Kidney glomerular epithelial cell (primary cell): ENCODE data around the gene ATP2A3.
"Not testable (repeated sequence)": the region's sequence is repeated elsewhere in the genome, so short reads cannot be mapped to it uniquely, and the experiment has no call there.

Source experiments
- DNase-seq: peaks from one replicate; lab custom pipeline; 2025; lab: John Stamatoyannopoulos, UW

Gene ATP2A3

GRCh38 chr17:3991699-3992098, 27.5 kb upstream of the ATP2A3 start:
- not testable (repeated sequence) for DNase-seq

- DNase-seq, result no peak
These were observed 26.3 kb upstream of the ATP2A3 start for GRCh38 chr17:3990386-3991127.

DNA sequence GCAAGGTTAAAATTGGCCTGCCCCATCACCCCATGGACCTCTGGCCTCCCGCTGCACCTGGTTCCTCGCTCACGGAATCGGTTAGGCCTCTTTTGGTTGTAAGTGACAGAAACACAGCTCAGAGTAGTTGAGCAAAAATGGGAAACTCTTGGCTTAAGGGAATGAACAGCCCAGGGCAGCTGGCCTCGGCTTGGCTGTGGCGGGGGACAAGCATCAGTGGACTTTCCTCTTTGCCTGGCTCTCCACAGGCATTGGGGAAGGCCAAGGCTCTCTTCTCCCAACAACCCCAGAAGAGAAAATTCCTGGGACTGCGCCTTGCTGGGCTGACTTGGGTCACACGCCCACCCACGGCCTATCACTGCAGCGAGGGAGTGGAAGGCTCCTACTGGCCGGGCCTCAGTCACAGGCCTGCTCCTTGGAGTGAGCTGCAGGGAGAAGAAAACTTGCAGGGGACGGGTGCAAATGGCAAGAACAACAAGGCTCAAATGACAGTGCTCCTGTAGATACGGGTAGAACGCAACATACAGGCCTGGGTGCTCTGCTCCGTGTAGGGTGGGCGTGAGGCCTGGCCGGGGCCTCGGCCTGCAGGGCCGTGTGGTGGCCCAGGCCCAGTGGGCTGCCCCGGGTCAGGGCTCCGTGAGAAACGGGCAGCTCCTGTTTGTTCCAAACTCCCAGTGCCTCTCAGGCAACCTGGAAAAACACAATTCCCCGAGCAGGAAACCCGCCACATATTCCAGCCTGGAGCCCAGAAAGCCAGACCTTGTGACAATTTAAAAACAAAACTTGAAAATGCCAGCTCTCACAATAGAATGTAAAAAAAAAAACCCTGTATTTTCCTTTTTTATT, 25.0 kb upstream of the ATP2A3 start:
- DNase-seq, result no peak

GRCh38 chr17:3988297-3989040, 24.2 kb upstream of the ATP2A3 start:
- no peak for DNase-seq

DNA sequence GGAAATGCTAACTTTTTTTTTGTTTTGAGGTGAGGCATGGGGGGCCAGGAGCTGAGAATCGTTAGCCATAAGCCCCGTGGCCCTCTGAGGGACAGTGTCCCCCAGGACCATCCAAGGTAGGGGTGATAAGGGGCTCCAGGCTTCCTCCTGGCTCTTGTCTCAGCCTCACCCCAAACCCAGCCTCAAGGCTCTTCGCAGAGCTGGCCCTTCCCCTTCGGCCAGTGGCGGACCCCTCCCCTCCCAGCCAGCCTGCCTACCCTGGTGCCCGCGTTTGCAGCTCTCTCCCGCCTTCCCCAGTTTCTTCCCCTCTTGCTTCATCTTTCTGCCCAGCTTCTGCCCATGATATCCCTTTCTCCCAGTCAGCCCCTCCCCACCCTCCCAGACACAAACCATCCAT, 22.7 kb upstream of the ATP2A3 start:
- no peak for DNase-seq

- DNase-seq, result no peak
These were observed 22.2 kb upstream of the ATP2A3 start for GRCh38 chr17:3986270-3986938.

DNA sequence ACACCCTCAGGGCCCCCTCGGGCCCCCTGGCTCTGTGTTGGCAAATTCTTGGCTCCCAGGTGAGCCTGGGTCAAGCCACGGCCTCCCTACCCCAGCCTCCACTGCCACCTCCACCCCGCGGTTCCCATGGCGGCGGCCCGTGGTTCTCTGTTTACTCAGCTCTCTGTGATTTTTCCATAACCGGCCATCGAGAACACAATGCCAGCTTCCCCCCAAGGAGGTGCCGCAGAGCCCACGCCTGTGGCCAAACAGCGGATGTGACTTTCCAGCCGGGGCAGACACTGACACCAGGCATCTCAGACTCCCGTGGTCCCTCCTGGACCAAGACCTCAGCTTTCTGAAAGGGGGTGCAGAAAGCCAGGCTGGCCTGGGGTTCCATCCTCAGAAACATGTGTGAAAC, 21.6 kb upstream of the ATP2A3 start:
- no peak for DNase-seq

DNA sequence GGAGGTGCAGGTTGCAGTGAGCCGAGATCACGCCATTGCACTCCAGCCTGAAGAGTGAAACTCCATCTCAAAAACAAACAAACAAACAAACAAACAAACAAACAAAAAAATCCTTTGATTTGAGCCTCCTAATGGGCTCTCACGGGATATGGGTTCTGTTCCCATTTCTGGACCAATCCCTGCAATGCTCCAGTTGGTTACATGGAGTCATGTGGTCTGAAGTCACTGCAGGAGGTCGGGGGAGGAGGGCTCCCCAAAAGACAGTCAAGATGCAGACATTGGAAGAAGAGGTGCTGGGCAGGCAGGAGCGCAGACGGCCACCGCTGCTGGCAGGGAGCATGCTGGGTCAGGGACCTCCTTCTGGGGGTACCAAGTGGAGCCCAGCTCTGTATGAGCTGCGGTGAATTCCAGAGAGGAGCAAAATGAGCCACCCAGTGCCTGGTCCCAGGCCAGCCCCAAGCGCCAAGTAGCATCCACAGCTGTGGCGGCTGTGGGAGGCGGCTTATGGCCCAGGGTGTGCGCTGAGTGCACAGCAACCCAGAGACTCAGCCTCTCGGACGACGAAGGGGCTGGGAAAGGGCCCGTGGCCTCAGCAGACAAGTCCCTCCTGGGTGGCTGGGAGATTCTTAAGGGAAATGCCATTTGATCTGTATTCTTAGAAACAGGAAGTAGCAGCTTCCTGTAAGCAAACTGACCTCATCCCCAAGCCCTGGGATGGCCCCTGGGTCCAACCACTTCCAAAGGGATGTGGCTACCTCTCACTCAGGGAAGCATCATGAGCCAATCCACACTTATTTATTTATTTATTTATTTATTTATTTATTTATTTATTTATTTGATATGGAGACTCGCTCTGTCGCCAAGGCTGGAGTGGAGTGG, 19.6 kb upstream of the ATP2A3 start:
- DNase-seq, result no peak

GRCh38 chr17:3982541-3983017, 18.3 kb upstream of the ATP2A3 start:
- no peak for DNase-seq

DNA sequence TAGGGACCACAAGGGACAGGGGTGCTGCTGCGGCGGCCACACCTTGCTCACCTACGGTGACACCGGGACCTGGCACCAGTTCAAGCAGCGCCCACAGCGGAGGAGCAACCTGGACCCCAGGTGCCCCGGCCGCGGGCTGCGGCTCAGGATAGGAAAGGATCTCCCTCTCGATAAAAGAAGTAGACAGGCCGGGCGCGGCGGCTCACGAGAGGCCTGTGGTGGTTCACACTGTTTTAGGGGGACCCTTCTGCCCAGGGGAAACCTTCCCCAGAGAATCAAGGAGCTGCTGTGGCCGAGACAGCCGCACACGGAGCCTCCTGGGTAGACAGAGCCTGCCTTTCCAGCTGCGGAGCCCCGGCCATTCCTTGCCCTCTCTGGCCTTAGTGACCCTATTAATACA, 17.9 kb upstream of the ATP2A3 start:
- DNase-seq, result no peak

- no peak for DNase-seq
These were observed 17.2 kb upstream of the ATP2A3 start for GRCh38 chr17:3981455-3981854.

DNA sequence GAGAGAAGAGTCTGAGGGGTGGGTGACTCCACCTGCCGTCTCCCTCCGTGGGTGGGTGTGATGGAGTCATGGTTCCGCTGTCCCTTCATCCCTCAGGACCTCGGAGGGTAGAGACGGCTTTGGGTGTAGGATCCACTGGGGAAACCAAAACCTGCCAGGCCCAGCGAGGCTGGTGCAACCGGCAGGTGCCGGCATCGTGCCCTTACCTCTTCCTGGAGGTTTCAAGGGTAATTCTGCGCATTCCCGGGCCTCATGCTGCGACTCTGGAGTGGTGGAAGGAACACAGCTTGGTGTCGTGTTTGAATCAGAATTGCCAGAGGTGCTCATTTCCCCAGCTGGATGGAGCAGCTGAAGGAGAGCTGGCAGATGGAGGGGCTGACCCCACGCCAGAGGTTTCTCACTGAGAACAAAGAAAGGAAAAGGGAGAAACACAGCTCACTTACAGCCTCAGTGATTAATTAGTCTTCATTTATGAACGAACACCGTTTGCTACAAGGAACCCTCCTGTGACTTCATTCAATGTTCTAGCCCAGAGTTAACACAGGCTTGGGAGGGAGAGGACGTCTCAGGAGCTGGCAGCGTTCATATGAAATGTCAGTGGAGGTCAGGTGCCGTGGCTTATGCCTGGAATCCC, 16.3 kb upstream of the ATP2A3 start:
- DNase-seq, result no peak

GRCh38 chr17:3979290-3979611, 15.0 kb upstream of the ATP2A3 start:
- DNase-seq, result no peak

DNA sequence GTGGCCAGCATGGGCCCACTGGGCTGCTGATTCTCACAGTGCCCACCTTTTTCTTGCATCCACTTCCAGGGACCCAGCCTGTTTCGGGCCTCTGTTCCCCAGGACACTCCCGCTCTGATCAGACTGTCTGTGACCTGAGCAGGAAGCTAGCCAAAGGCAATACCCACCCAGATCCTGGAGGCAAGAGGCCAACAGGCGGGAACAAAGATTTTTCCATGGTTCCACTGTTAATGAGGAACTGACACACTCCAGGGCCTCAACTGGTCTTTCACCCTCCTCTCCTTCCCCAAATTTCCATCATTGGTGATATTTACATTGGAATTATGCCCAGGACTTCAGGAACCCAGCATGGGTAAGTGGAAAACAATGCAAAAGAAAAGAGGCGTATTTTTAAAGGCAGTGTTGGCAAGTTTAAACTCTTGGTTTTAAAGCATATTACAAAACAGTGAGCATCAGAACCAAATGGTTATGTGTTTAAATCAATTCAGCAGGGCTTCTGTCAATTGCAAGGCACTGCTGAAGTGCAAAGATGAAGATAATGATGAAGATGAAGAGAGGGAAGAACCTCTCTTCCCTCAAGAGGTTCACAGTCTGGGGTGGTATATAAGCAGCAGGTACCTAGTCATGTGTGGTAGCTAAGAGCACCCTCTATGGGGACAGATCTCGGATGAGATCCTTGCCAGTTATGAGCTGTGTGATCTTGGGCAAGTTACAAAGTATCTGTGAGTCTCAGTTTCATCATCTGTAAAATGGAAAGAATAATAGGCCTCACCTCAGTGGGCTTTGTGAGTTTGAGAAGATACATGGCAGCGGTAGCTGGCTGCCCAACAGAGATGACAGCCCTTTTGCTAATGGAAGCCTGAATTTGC, 14.4 kb upstream of the ATP2A3 start:
- no peak for DNase-seq

- no peak for DNase-seq
These were observed 13.2 kb upstream of the ATP2A3 start for GRCh38 chr17:3977387-3977786.

GRCh38 chr17:3976675-3977171, 12.5 kb upstream of the ATP2A3 start:
- DNase-seq, result no peak

DNA sequence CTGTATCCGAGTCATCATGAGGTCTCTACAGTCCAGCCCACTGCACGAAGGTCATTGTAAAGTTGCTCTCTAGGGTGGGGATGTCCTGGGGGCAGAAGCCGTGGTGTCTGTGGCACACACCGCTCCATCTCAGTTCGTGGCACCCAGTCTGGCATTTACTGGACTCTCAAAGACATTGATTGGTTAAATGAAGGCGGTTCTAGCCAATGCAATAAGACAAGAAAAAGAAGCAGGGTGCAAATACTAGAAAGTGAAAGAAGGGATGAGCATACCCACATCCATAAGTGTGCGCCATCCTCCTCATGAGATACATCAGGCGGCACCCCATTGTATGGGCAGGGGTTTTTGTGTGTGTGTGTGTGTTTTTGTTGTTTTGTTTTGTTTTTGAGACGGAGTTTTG, 10.7 kb upstream of the ATP2A3 start:
- DNase-seq, result no peak

DNA sequence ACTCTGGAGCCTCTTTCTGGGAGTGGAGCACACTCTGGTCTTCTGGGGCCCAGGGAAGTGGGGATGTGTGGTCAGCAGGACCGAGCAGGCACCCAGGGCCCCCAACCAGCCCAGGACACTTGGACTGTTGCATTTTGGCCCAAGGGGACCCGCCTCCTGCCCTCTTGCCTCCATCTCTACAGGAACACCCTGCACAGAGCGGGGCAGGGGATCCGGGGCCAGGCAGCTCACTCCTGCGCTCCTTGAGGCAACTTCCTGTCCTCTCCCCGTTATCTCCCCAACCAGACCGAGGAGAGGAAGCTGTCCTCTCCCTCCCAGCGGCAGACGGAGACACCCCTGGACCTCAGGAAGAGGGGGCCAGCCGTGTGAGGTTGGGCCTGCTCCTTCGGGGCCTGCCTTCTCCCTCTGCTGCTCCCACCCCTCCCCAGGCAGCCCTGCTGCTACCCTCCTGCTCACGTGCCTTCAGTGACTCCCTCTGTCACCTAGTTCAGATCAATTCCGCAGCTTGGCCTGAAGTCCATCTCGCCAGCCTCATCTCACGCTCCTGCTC, 10.0 kb upstream of the ATP2A3 start:
- DNase-seq, result no peak

GRCh38 chr17:3973495-3974137, 9.4 kb upstream of the ATP2A3 start:
- DNase-seq, result no peak
